SK-N-MC (cell line): Measurements from ENCODE around the gene ASIC4.

Source experiments
- DNase-seq: peaks from one replicate; pipeline ENCODE4 v3.0.0-alpha.2; 2011; ENCODE audit warnings: low read depth, low spot score
- H3K27ac ChIP-seq: fragments of 200-600 bp; sonication (generic); 2 replicates; pipeline ENCODE4 v1.5.1; 2016; ENCODE audit warnings: mixed run types
- H3K36me3 ChIP-seq: fragments of 200-600 bp; sonication (generic); 2 replicates; pipeline ENCODE4 v1.6.1; 2017; ENCODE audit warnings: antibody characterized with exemption, low read length, mixed read lengths; ENCODE audit not compliant: insufficient read depth
- H3K4me3 ChIP-seq: fragments of 200-600 bp; sonication (generic); 2 replicates; pipeline ENCODE4 v1.5.1; 2016
- H3K9ac ChIP-seq: fragments of 200-600 bp; sonication (generic); 2 replicates; pipeline ENCODE4 v1.8.0; 2017; ENCODE audit warnings: mixed run types, mixed read lengths; ENCODE audit not compliant: insufficient read length
- H3K9me3 ChIP-seq: fragments of 200-600 bp; sonication (generic); 2 replicates; pipeline ENCODE4 v1.6.1; 2017; ENCODE audit warnings: low read depth, mild to moderate bottlenecking, antibody characterized with exemption, low read length, moderate library complexity, mixed read lengths
- EZH2 ChIP-seq: fragments of 200-600 bp; sonication (generic); IDR thresholded peaks from one replicate; pipeline ENCODE4 v1.6.1; 2017; ENCODE audit warnings: antibody characterized with exemption
- FOXP2 ChIP-seq: optimal IDR thresholded peaks from 2 replicates; pipeline ENCODE3; 2011; ENCODE audit warnings: mild to moderate bottlenecking, moderate library complexity; ENCODE audit not compliant: insufficient read depth; ENCODE audit errors: extremely low read length, control extremely low read depth
- POLR2AphosphoS5 ChIP-seq: IDR thresholded peaks from 2 replicates; pipeline ENCODE4 v1.6.1; 2012; ENCODE audit warnings: mild to moderate bottlenecking, low read depth, low read length, borderline replicate concordance

Gene ASIC4

DNA sequence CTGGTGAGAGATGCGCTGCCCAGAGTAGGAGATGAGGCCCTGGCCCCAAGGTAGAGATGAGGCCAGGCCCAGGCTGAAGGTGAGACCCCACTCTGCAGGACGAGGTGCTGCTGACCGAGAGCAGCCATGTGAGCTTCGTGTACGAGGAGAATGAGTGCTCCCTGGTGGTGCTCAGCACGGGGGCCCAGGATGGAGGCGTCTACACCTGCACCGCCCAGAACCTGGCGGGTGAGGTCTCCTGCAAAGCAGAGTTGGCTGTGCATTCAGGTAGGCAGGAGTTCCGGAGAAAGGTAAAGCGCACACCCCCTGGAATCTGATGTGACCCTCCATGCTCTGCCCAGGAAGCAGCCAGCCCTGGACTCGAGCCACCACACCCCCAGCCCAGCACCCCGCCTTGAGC, 37.1 kb upstream of the ASIC4 start:
- TF ChIP-seq POLR2AphosphoS5 (no peak), FOXP2 (no peak)
- no peak overlapping the region for H3K4me3 ChIP-seq

GRCh38 chr2:219477815-219478214, 36.5 kb upstream of the ASIC4 start:
- no peaks in the 10 kb centered on the region for H3K9me3 ChIP-seq
- no peak overlapping the region for H3K9ac ChIP-seq
- H3K4me3 ChIP-seq: no peak overlapping the region
- no peaks in the 10 kb centered on the region for H3K36me3 ChIP-seq
- no peak for TF ChIP-seq POLR2AphosphoS5
- TF ChIP-seq EZH2: no peak
- no peak for TF ChIP-seq FOXP2
- H3K27ac ChIP-seq: no peak overlapping the region
- DNase-seq: no peak

More for the DNA sequence above, 37.1 kb upstream of the ASIC4 start:
- Histone ChIP-seq H3K36me3 (no peaks in the 10 kb centered on the region), H3K9ac (no peak overlapping the region), H3K9me3 (no peaks in the 10 kb centered on the region), H3K27ac (no peak overlapping the region)
- DNase-seq: no peak

GRCh38 chr2:219478916-219479315, 35.4 kb upstream of the ASIC4 start:
- Histone ChIP-seq H3K9me3 (no peaks in the 10 kb centered on the region), H3K27ac (no peak overlapping the region), H3K36me3 (no peaks in the 10 kb centered on the region), H3K9ac (no peak overlapping the region), H3K4me3 (no peak overlapping the region)
- no peak for DNase-seq
- TF ChIP-seq POLR2AphosphoS5 (no peak), FOXP2 (no peak), EZH2 (no peak)

GRCh38 chr2:219480004-219480403, 34.3 kb upstream of the ASIC4 start:
- DNase-seq: no peak
- Histone ChIP-seq H3K4me3 (no peak overlapping the region), H3K36me3 (no peaks in the 10 kb centered on the region)

DNA sequence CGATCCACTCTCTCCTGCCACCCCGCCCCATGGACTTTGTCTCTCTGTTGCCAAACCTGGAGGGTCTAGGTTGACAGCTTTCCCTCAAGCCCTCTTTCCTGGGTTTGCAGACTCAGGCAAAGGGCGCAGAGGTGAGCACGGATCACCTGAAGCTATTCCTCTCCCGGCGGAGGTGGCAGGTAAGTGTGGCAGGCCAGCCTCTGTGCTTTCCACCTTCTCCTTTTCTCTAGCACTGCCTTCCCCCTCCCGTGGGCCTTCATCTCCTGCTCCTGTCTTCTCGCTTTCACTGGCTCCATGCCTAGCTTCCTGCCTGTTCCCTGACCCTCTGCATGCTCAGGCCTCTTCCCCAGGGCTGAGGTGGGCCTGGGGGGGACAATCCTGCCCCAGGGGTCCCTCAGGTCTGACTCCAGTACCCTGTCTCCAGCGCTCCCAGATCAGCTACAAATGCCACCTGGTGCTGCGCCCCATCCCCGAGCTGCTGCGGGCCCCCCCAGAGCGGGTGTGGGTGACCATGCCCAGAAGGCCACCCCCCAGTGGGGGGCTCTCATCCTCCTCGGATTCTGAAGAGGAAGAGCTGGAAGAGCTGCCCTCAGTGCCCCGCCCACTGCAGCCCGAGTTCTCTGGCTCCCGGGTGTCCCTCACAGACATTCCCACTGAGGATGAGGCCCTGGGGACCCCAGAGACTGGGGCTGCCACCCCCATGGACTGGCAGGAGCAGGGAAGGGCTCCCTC, 31.4 kb upstream of the ASIC4 start:
- DNase-seq: no peak
- Histone ChIP-seq H3K9ac (no peak overlapping the region), H3K9me3 (no peaks in the 10 kb centered on the region), H3K27ac (no peak overlapping the region), H3K36me3 (no peaks in the 10 kb centered on the region), H3K4me3 (no peak overlapping the region)
- no peak for TF ChIP-seq EZH2
- TF ChIP-seq FOXP2: no peak
- no peak for TF ChIP-seq POLR2AphosphoS5

More at GRCh38 chr2:219480004-219480403, 34.3 kb upstream of the ASIC4 start:
- no peak for TF ChIP-seq POLR2AphosphoS5
- no peak for TF ChIP-seq FOXP2
- TF ChIP-seq EZH2: no peak
- Histone ChIP-seq H3K27ac (no peak overlapping the region), H3K9me3 (no peaks in the 10 kb centered on the region), H3K9ac (no peak overlapping the region)

- no peaks in the 10 kb centered on the region for H3K36me3 ChIP-seq
- no peak overlapping the region for H3K27ac ChIP-seq
- H3K9me3 ChIP-seq: no peaks in the 10 kb centered on the region
- no peak overlapping the region for H3K9ac ChIP-seq
- no peak overlapping the region for H3K4me3 ChIP-seq
- DNase-seq: no peak
- TF ChIP-seq POLR2AphosphoS5 (no peak), FOXP2 (no peak), EZH2 (no peak)
Measured at GRCh38 chr2:219483451-219484342, 30.6 kb upstream of the ASIC4 start.

DNA sequence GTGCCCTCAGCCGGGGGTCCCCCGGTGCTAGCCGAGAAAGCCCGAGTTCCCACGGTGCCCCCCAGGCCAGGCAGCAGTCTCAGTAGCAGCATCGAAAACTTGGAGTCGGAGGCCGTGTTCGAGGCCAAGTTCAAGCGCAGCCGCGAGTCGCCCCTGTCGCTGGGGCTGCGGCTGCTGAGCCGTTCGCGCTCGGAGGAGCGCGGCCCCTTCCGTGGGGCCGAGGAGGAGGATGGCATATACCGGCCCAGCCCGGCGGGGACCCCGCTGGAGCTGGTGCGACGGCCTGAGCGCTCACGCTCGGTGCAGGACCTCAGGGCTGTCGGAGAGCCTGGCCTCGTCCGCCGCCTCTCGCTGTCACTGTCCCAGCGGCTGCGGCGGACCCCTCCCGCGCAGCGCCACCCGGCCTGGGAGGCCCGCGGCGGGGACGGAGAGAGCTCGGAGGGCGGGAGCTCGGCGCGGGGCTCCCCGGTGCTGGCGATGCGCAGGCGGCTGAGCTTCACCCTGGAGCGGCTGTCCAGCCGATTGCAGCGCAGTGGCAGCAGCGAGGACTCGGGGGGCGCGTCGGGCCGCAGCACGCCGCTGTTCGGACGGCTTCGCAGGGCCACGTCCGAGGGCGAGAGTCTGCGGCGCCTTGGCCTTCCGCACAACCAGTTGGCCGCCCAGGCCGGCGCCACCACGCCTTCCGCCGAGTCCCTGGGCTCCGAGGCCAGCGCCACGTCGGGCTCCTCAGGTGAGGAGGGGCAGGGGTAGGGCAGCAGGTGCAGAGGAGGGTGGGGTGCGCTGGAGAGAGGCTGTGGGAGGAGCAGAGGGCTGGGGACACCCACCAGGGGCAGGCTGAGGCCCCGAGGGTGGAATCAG, 29.7 kb upstream of the ASIC4 start:
- Histone ChIP-seq H3K27ac (no peak overlapping the region), H3K9me3 (no peaks in the 10 kb centered on the region), H3K9ac (no peak overlapping the region), H3K4me3 (no peak overlapping the region), H3K36me3 (no peaks in the 10 kb centered on the region)
- TF ChIP-seq EZH2 (no peak), POLR2AphosphoS5 (no peak), FOXP2 (no peak)
- no peak for DNase-seq

GRCh38 chr2:219485201-219485580, 29.1 kb upstream of the ASIC4 start:
- H3K36me3 ChIP-seq: no peaks in the 10 kb centered on the region
- no peak overlapping the region for H3K9ac ChIP-seq
- H3K9me3 ChIP-seq: no peaks in the 10 kb centered on the region
- H3K4me3 ChIP-seq: no peak overlapping the region
- DNase-seq: no peak
- TF ChIP-seq POLR2AphosphoS5 (no peak), EZH2 (no peak), FOXP2 (no peak)
- H3K27ac ChIP-seq: no peak overlapping the region
